GM12878 (cell line): Measurements from ENCODE around the gene WFIKKN1. TPM values are rescaled to one million over a fixed set of nuclear protein-coding genes. Genes with fewer than 3 reads are reported as not detected.

Experiments
- ATAC-seq: fragments of 200-7000 bp; cut with Tn5 transposase; 3 replicates; pipeline ENCODE4 v1.9.1; 2020; ENCODE audit warnings: mild to moderate bottlenecking, moderate library complexity
- BruUV-seq: library from RNA; stranded (reverse); fragments of 400-500 nt; replicated peaks from 2 replicates; lab custom pipeline; 2021; lab: Mats Ljungman, UMichigan
- CTCF ChIA-PET: fragments of 300-600 bp; sonication (Branson Sonifier 250); formaldehyde crosslinking; extraction: SDS; loops from one replicate; lab custom pipeline; 2021; ENCODE audit warnings: inconsistent platforms; lab: Yijun Ruan, JAX
- POLR2A ChIA-PET: fragments of 350-600 bp; formaldehyde crosslinking; extraction: SDS; loops from one replicate; lab custom pipeline; 2021; ENCODE audit warnings: inconsistent platforms; lab: Charles Lee
- RAD21 ChIA-PET: fragments of 300-600 bp; sonication (Branson Sonifier 250); formaldehyde crosslinking; loops from one replicate; lab custom pipeline; 2023; ENCODE audit warnings: antibody characterized with exemption; ENCODE audit not compliant: unreplicated experiment; lab: Charles Lee
- SMC1A ChIA-PET: fragments of 300-600 bp; sonication (Branson Sonifier 250); formaldehyde crosslinking; loops from one replicate; lab custom pipeline; 2023; ENCODE audit not compliant: unreplicated experiment, uncharacterized antibody; lab: Charles Lee
- DNase-seq: peaks from one replicate; pipeline ENCODE4 v3.0.0-alpha.2; 2011; ENCODE audit warnings: low read depth, low spot score
- FAIRE-seq: peaks from 3 replicates; lab custom pipeline; 2011; peaks lifted over from hg19 to GRCh38; lab: Jason Lieb, UNC
- H2AFZ ChIP-seq: 2 replicates; pipeline ENCODE4 v1.6.0; 2011; ENCODE audit warnings: low read depth, low read length, control low read depth; ENCODE audit not compliant: control insufficient read depth
- H3K27ac ChIP-seq: 2 replicates; pipeline ENCODE4 v1.5.1; 2011; ENCODE audit warnings: control low read depth; ENCODE audit not compliant: control insufficient read depth, insufficient read depth
- H3K27me3 ChIP-seq, 2 experiments: replicated peaks in 1 of 2; 2 replicates each; pipeline versions ENCODE4 v1.6.0 to v1.6.1; 2011; ENCODE audit warnings: low read length in 1 of 2; ENCODE audit not compliant: control insufficient read depth in 2 of 2, insufficient read depth in 2 of 2
- H3K36me3 ChIP-seq, 2 experiments: 2 replicates each; pipeline ENCODE4 v1.5.1; 2011; ENCODE audit warnings: low read length in 1 of 2; ENCODE audit not compliant: control insufficient read depth in 2 of 2, insufficient read depth in 2 of 2
- H3K4me1 ChIP-seq: 2 replicates; pipeline ENCODE4 v1.6.1; 2011; ENCODE audit warnings: mild to moderate bottlenecking, low read length, moderate library complexity, mixed read lengths; ENCODE audit not compliant: control insufficient read depth, insufficient read depth
- H3K4me2 ChIP-seq: 2 replicates; pipeline ENCODE4 v1.6.0; 2011; ENCODE audit warnings: control low read depth; ENCODE audit not compliant: control insufficient read depth, insufficient read depth
- H3K4me3 ChIP-seq: fragments of 200-600 bp; sonication (generic); 2 replicates; pipeline ENCODE4 v1.5.1; 2016
- H3K79me2 ChIP-seq: 2 replicates; pipeline ENCODE4 v1.6.0; 2011; ENCODE audit warnings: low read length; ENCODE audit not compliant: control insufficient read depth, insufficient read depth
- H3K9ac ChIP-seq: 2 replicates; pipeline ENCODE4 v1.8.0; 2011; ENCODE audit warnings: low read length, control low read depth, mixed read lengths; ENCODE audit not compliant: control insufficient read depth, insufficient read depth
- H3K9me3 ChIP-seq: replicated peaks from 3 replicates; pipeline ENCODE4 v1.5.1; 2011; ENCODE audit warnings: mild to moderate bottlenecking, low read length; ENCODE audit not compliant: control insufficient read depth, insufficient read depth
- H4K20me1 ChIP-seq: 2 replicates; pipeline ENCODE4 v1.6.0; 2011; ENCODE audit not compliant: control insufficient read depth, insufficient read depth
- POLR2A ChIP-seq: IDR thresholded peaks from 2 replicates; pipeline ENCODE4 v1.6.1; 2011; ENCODE audit warnings: low read depth, mild to moderate bottlenecking, low read length
- SMC3 ChIP-seq: IDR thresholded peaks from 2 replicates; pipeline ENCODE4 v1.6.1; 2011; ENCODE audit warnings: low read length, improper control_type of control experiment, borderline replicate concordance
- SPI1 ChIP-seq: IDR thresholded peaks from 2 replicates; pipeline ENCODE4 v1.6.1; 2011; ENCODE audit warnings: low read depth, mild to moderate bottlenecking, low read length, moderate library complexity, borderline replicate concordance; ENCODE audit not compliant: insufficient read depth
- WGBS: methylation state at CpG from one replicate; pipeline ENCODE4 v1.1.6; 2016; ENCODE audit warnings: low lambda C conversion rate; ENCODE audit not compliant: insufficient replicate concordance, insufficient coverage; ENCODE audit errors: missing lambda C conversion rate; 5-methylcytosine and 5-hydroxymethylcytosine counted together
- in situ Hi-C: fragments of 300-500 bp; cut with MboI; formaldehyde crosslinking; loops from 9 replicates; pipeline ENCODE4 v1.14.3; 2018; ENCODE audit warnings: mixed read lengths
- intact Hi-C: fragments of 100-400 bp; cut with micrococcal nuclease; formaldehyde crosslinking; loops from one replicate; pipeline ENCODE4 v1.14.2; 2022; ENCODE audit not compliant: unreplicated experiment
- polyA plus RNA-seq, 11 experiments: library from polyadenylated mRNA; depleted of rRNA in 4 of 11; unstranded in 6 of 11; stranded (reverse) in 5 of 11; fragments of >200 nt; fragmentation: Nextera tagmentation in 4 of 11; fragmentation: Illumina TruSeq in 1 of 11; extraction: Ambion mirVana in 4 of 11; extraction: Trizol in 1 of 11; gene quantifications; 1 replicate in 1 of 11; 2 replicates in 10 of 11; pipeline versions ENCODE4 v1.2.1 to v1.2.3, GENCODE V29; 2011 to 2016; ENCODE audit warnings: inconsistent platforms in 2 of 11, missing spikeins in 2 of 11, low read depth in 1 of 11
- total RNA-seq, 4 experiments: library from RNA; depleted of rRNA in 3 of 4; stranded (reverse); fragments of >200 nt in 3 of 4; fragmentation: Illumina TruSeq in 1 of 4; extraction: Trizol in 1 of 4; gene quantifications; 2 replicates each; pipeline versions ENCODE4 v1.2.1 to v1.2.3, GENCODE V29; 2013 to 2021

Gene WFIKKN1
- total and polyA plus RNA-seq, 10 of the 15 experiments (the other 5 are each of a cell fraction or from before 2014, with no cell fraction given) = 0.01 to 0.41 (median 0.05) TPM; not detected in 2

DNA sequence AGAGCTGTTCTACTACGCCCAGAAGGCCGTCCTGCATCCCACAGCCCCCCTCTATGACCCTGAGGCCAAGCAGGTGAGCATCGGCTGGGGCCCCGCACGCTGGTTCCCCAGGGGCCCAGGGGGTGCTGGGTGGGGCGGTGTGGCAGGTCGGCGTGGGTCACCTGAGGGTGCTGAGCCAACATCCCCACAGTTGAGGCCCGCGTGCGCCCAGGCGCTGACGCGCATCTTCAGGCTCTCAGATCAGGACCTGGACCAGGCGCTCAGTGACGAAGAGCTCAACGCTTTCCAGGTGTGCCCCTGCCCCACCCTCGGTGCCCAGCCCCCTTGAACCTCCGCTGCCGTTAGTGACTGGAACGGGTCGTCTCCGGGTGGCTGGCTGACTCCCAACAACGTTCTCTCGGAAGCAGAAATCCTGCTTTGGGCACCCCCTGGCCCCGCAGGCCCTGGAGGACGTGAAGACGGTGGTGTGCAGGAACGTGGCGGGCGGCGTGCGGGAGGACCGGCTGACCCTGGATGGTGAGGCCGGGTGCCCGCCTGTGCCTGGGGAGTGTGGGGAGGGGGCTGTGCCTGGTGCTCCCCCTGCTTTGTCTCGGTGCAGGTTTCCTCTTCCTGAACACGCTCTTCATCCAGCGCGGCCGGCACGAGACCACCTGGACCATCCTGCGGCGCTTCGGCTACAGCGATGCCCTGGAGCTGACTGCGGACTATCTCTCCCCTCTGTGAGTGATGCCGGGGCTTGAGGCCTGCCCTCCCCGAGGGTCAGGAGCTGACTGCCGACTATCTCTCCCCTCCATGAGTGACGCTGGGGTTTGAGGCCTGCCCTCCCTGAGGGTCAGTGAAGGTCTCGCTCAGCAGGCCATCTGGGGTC is 39.9 kb downstream of the WFIKKN1 start:
- TF ChIP-seq SPI1 = no peak
- peak; percentile 3; the same call in 1 of the 2 replicates for TF ChIP-seq POLR2A
- intact Hi-C loops = no loop called here
- ChIA-PET CTCF (no interaction called here), SMC1A (no interaction called here), POLR2A (no interaction called here), RAD21 (no interaction called here)
- Histone ChIP-seq H3K4me1 (peaks cover 2% of the 10 kb centered on the region; the same call in 1 of the 2 replicates), H3K4me3 (no peak overlapping the region), H3K79me2 (peaks cover 16% of the 10 kb centered on the region), H3K9ac (no peak overlapping the region), H3K36me3 (peaks cover 0 to 18% of the 10 kb centered on the region in 2 experiments; a peak in 3 of 4 replicates), H3K4me2 (no peak overlapping the region), H3K27ac (no peak overlapping the region), H3K9me3 (no peaks in the 10 kb centered on the region), H3K27me3 (no peaks in the 10 kb centered on the region), H4K20me1 (no peaks in the 10 kb centered on the region; the same call in 1 of the 2 replicates), H2AFZ (no peak overlapping the region)
- no TSS peak for BruUV-seq
- in situ Hi-C loops = no loop called here
- DNase-seq (no peak), ATAC-seq (no peak), FAIRE-seq (no peak)
- 97% methylated on average over 50 of the region's 52 CpGs for WGBS

DNA sequence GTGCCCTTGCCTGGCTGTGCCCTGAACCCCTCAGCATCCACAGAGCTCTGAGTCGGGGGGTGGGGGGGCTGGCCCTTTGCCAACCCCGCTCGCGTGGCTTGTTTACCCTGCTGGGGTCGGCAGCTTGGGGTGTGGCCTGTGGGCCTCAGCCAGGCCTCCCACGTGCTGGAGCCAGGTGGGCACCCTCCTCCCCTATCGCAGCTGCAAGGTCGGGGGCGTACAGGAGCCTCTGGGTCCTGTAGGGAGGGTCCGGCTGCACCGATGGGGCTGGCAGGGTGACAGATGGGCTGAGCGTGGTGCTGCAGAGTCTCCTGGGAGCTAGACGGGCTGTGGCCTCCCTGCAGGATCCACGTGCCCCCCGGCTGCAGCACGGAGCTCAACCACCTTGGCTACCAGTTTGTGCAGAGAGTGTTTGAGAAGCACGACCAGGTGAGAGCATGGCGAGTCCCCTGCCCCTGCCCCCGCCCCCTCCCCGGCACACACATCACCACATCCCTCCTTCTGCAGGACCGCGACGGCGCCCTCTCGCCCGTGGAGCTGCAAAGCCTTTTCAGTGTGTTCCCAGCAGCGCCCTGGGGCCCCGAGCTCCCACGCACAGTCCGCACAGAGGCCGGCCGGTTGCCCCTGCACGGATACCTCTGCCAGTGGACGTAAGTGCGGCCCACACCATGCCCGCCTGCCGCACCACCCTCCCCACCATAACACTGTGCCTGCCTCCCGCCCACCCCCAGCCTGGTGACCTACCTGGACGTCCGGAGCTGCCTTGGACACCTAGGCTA is 40.8 kb downstream of the WFIKKN1 start:
- 90% methylated on average over 31 of the region's 40 CpGs for WGBS
- Histone ChIP-seq H3K4me2 (no peak overlapping the region), H3K9me3 (no peaks in the 10 kb centered on the region), H2AFZ (no peak overlapping the region), H3K36me3 (peaks cover 0 to 18% of the 10 kb centered on the region in 2 experiments; a peak in 3 of 4 replicates), H3K27ac (no peak overlapping the region), H3K27me3 (no peaks in the 10 kb centered on the region), H4K20me1 (no peaks in the 10 kb centered on the region; the same call in 1 of the 2 replicates), H3K4me3 (no peak overlapping the region), H3K9ac (no peak overlapping the region), H3K4me1 (peaks cover 2% of the 10 kb centered on the region; the same call in 1 of the 2 replicates), H3K79me2 (peaks cover 16% of the 10 kb centered on the region)
- no peak for DNase-seq
- intact Hi-C loops = no loop called here
- RAD21 ChIA-PET = no interaction called here
- POLR2A ChIA-PET = no interaction called here
- FAIRE-seq = no peak
- SMC1A ChIA-PET = no interaction called here
- CTCF ChIA-PET = no interaction called here
- BruUV-seq = no TSS peak
- ATAC-seq = no peak
- TF ChIP-seq POLR2A = peak; percentile 40; the same call in 1 of the 2 replicates
- no peak for TF ChIP-seq SMC3
- in situ Hi-C loops = no loop called here
